Endothelial cell of umbilical vein (primary cell): Measurements from ENCODE around the gene DDX42. TPM values are rescaled to one million over a fixed set of nuclear protein-coding genes. Genes with fewer than 3 reads are reported as not detected.

Experiments used
- BruUV-seq: library from RNA; stranded (reverse); fragments of 400-500 nt; replicated peaks from 2 replicates; lab custom pipeline; 2021; lab: Mats Ljungman, UMichigan
- CTCF ChIA-PET: fragments of 300-600, 350-600 bp; sonication (Branson Sonifier 250); formaldehyde crosslinking; loops from one replicate; lab custom pipeline; 2021; ENCODE audit warnings: antibody characterized with exemption, inconsistent platforms; lab: Charles Lee
- POLR2A ChIA-PET: fragments of 300-600, 350-600 bp; sonication (Branson Sonifier 250); formaldehyde crosslinking; loops from one replicate; lab custom pipeline; 2021; ENCODE audit warnings: antibody characterized with exemption, inconsistent platforms; lab: Charles Lee
- DNase-seq: peaks from one replicate; pipeline ENCODE4 v3.0.0-alpha.2; 2011; ENCODE audit warnings: low read depth, low spot score
- FAIRE-seq: peaks from 2 replicates; lab custom pipeline; 2011; peaks lifted over from hg19 to GRCh38; lab: Jason Lieb, UNC
- H2AFZ ChIP-seq: 2 replicates; pipeline ENCODE4 v1.6.0; 2012; ENCODE audit warnings: low read depth, low read length, control low read depth, inconsistent platforms
- H3K27ac ChIP-seq: 2 replicates; pipeline ENCODE4 v1.5.1; 2011; ENCODE audit warnings: low read depth, mild to moderate bottlenecking, control low read depth, low read length, moderate library complexity; ENCODE audit not compliant: insufficient read depth
- H3K27me3 ChIP-seq, 2 experiments: 2 replicates each; pipeline versions ENCODE4 v1.6.0 to v1.6.1; 2011; ENCODE audit warnings: low read length in 2 of 2, mixed read lengths in 1 of 2; ENCODE audit not compliant: control insufficient read depth in 2 of 2, insufficient read depth in 2 of 2
- H3K36me3 ChIP-seq, 2 experiments: 2 replicates in 1 of 2; 3 replicates in 1 of 2; pipeline ENCODE4 v1.5.1; 2011; ENCODE audit warnings: low read length in 2 of 2, mild to moderate bottlenecking in 1 of 2, moderate library complexity in 1 of 2; ENCODE audit not compliant: control insufficient read depth in 2 of 2, insufficient read depth in 2 of 2; ENCODE audit errors: extremely low read depth in 1 of 2
- H3K4me1 ChIP-seq: 3 replicates; pipeline ENCODE4 v1.5.1; 2011; ENCODE audit warnings: mild to moderate bottlenecking, low read length; ENCODE audit not compliant: control insufficient read depth, insufficient read depth; ENCODE audit errors: extremely low read depth
- H3K4me2 ChIP-seq: 2 replicates; pipeline ENCODE4 v1.6.1; 2011; ENCODE audit warnings: low read length, control low read depth, mixed read lengths; ENCODE audit not compliant: insufficient read depth
- H3K4me3 ChIP-seq, 3 experiments: fragments of 200-600 bp in 1 of 3; sonication (generic), shearing (Covaris generic) in 1 of 3; replicated peaks in 1 of 3; 2 replicates each; pipeline ENCODE4 v1.5.1; 2011 to 2016; ENCODE audit warnings: control low read depth in 3 of 3, low read length in 3 of 3, mild to moderate bottlenecking in 2 of 3, inconsistent platforms in 1 of 3, low read depth in 1 of 3, moderate library complexity in 1 of 3; ENCODE audit not compliant: insufficient read depth in 1 of 3
- H3K79me2 ChIP-seq: 2 replicates; pipeline ENCODE4 v1.6.0; 2012; ENCODE audit warnings: low read length, inconsistent platforms; ENCODE audit not compliant: control insufficient read depth, insufficient read depth
- H3K9ac ChIP-seq: replicated peaks from 2 replicates; pipeline ENCODE3; 2011; ENCODE audit warnings: low read length, control low read depth; ENCODE audit not compliant: insufficient read depth; ENCODE audit errors: extremely low read depth
- H3K9me1 ChIP-seq: replicated peaks from 3 replicates; pipeline ENCODE4 v1.6.0; 2011; ENCODE audit warnings: mild to moderate bottlenecking, low read length; ENCODE audit not compliant: control insufficient read depth, insufficient read depth; ENCODE audit errors: extremely low read depth
- H3K9me3 ChIP-seq: replicated peaks from 2 replicates; pipeline ENCODE4 v1.5.1; 2012; ENCODE audit warnings: low read length, inconsistent platforms; ENCODE audit not compliant: control insufficient read depth, insufficient read depth
- H4K20me1 ChIP-seq: replicated peaks from 2 replicates; pipeline ENCODE3; 2011; ENCODE audit warnings: mild to moderate bottlenecking, low read length; ENCODE audit not compliant: control insufficient read depth, insufficient read depth; ENCODE audit errors: extremely low read depth
- CTCF ChIP-seq, 2 donors: IDR thresholded peaks; 1 replicate in 1 of 2; 2 replicates in 1 of 2; pipeline ENCODE4 v1.5.1; 2011; ENCODE audit warnings: low read length in 2 of 2, mild to moderate bottlenecking in 2 of 2, moderate library complexity in 2 of 2, control low read depth in 1 of 2, inconsistent platforms in 1 of 2, low read depth in 1 of 2; ENCODE audit not compliant: insufficient read depth in 1 of 2; ENCODE audit errors: extremely low read depth in 1 of 2
- EZH2 ChIP-seq: IDR thresholded peaks from 2 replicates; pipeline ENCODE4 v1.6.1; 2012; ENCODE audit warnings: borderline replicate concordance, low read depth, mild to moderate bottlenecking, moderate library complexity, low read length, inconsistent platforms; ENCODE audit not compliant: severe bottlenecking
- FOS ChIP-seq: IDR thresholded peaks from 2 replicates; pipeline ENCODE4 v1.6.1; 2011; ENCODE audit warnings: mild to moderate bottlenecking, low read length, moderate library complexity, borderline replicate concordance; ENCODE audit not compliant: insufficient read depth
- GATA2 ChIP-seq: IDR thresholded peaks from 2 replicates; pipeline ENCODE4 v1.7.0; 2011; ENCODE audit warnings: low read depth, mild to moderate bottlenecking, moderate library complexity, mixed read lengths, low read length; ENCODE audit not compliant: insufficient read length, insufficient read depth
- MAX ChIP-seq: IDR thresholded peaks from 2 replicates; pipeline ENCODE4 v1.6.1; 2011; ENCODE audit not compliant: insufficient read depth, insufficient read length
- MYC ChIP-seq: IDR thresholded peaks from one replicate; pipeline ENCODE4 v1.6.1; 2011; ENCODE audit warnings: mild to moderate bottlenecking, low read depth, low read length
- dilution Hi-C: fragments of 300-500 bp; cut with MboI; formaldehyde crosslinking; loops from one replicate; pipeline ENCODE4 v1.15.0; 2019; ENCODE audit warnings: low sequenced_read_pairs; ENCODE audit not compliant: extremely low pct_ligation_motif_present
- intact Hi-C: fragments of 100-400 bp; cut with micrococcal nuclease; formaldehyde crosslinking; loops from one replicate; pipeline ENCODE4 v1.10.0; 2022
- polyA plus RNA-seq, 4 experiments: library from polyadenylated mRNA; depleted of rRNA in 3 of 4; stranded (reverse) in 3 of 4; unstranded in 1 of 4; fragments of >200 nt; gene quantifications; 2 replicates each; pipeline versions ENCODE4 v1.2.1 to v1.2.3, GENCODE V29; 2011 to 2012; ENCODE audit warnings: missing spikeins in 1 of 4
- total RNA-seq: library from RNA; stranded (reverse); gene quantifications from 2 replicates; pipeline ENCODE4 v1.2.3, GENCODE V29; 2021

The DDX42 gene
- total and polyA plus RNA-seq, 2 donors (not counting 3 experiments of a cell fraction or from before 2014, with no cell fraction given) = 48.1 to 124 TPM

GRCh38 chr17:63853260-63853659 is 79.3 kb downstream of the DDX42 start:
- peaks cover 1 to 3% of the 10 kb centered on the region in 2 experiments for H3K27me3 ChIP-seq
- FAIRE-seq (no peak), DNase-seq (no peak)
- H3K27ac ChIP-seq = no peak overlapping the region
- H3K9me1 ChIP-seq = no peaks in the 10 kb centered on the region
- no peak overlapping the region for H3K9ac ChIP-seq
- TF ChIP-seq GATA2 (no peak), FOS (no peak), EZH2 (no peak), MAX (no peak), MYC (no peak), CTCF (IDR thresholded peaks at IDR 0.05; ENCODE audit: extremely low read depth in 1 of 2, insufficient read depth in 1 of 2, low read depth in 1 of 2, low read length in 2 of 2) (no peak)
- no TSS peak for BruUV-seq
- CTCF ChIA-PET = interaction anchor here (0.9 to 1.1 kb wide), 2 partner anchors 13 to 28 kb away, joined by 3 to 4 read pairs; partner anchors contain the start of gene GH2
- H3K4me3 ChIP-seq = no peak overlapping the region
- H2AFZ ChIP-seq = no peak overlapping the region
- H3K36me3 ChIP-seq = no peaks in the 10 kb centered on the region
- dilution Hi-C loops = no loop called here
- no peaks in the 10 kb centered on the region for H3K9me3 ChIP-seq
- H4K20me1 ChIP-seq = no peaks in the 10 kb centered on the region
- no peaks in the 10 kb centered on the region for H3K4me1 ChIP-seq
- no peaks in the 10 kb centered on the region for H3K79me2 ChIP-seq
- intact Hi-C loops = no loop called here
- POLR2A ChIA-PET = no interaction called here
- no peak overlapping the region for H3K4me2 ChIP-seq
